Measurements from ENCODE around the gene SNRNP70. TPM values are rescaled to one million over a fixed set of nuclear protein-coding genes. Genes with fewer than 3 reads are reported as not detected.

SNRNP70 gene
- polyA plus RNA-seq, 3 donors: 27.4 to 360 (median 40.4) TPM

DNA sequence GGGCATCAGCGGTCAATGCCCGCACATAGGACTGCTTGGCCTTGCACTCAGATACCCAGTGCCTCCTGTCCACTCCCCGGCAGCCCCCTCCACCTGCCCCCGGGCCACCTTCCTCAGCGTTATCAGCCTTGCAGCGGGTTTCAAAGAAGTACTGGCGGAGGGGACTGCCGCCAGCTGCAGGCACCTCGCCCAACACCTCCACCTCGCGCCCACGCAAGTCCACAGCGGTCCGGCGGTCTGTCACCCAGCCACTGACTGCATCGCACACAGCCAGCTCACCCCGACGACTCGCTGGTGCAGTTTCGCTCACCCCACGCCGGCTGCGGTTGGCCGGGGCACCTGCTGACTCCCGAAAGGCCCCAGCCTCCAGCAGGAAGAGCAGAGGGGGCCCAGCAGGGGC lies 23.8 kb upstream of the SNRNP70 start:
- Histone ChIP-seq H3K4me3 (replicated peaks in 1 of 3; ENCODE audit: low read depth in 2 of 3, low read length in 3 of 3) (no peak overlapping the region), H3K4me1 (ENCODE audit: control insufficient read depth in 1 of 2, insufficient read depth in 2 of 2, low read length in 2 of 2) (peaks cover 16% of the 10 kb centered on the region in 2 donors), H3K27ac (ENCODE audit: low read depth in 1 of 2, low read length in 2 of 2) (no peak overlapping the region), H4K20me1 (ENCODE audit: insufficient read depth, low read length) (no peaks in the 10 kb centered on the region), H3K36me3 (replicated peaks in 1 of 2; ENCODE audit: control insufficient read depth in 1 of 2, insufficient read depth in 2 of 2, low read length in 2 of 2) (no peaks in the 10 kb centered on the region), H3K79me2 (ENCODE audit: insufficient read depth, low read length) (no peaks in the 10 kb centered on the region), H3K27me3 (ENCODE audit: control insufficient read depth in 2 of 2, insufficient read depth in 2 of 2, low read length in 2 of 2) (peaks cover 39 to 87% of the 10 kb centered on the region in 2 donors), H2AFZ (ENCODE audit: insufficient read depth, low read depth, low read length, poor library complexity, severe bottlenecking) (no peak overlapping the region), H3K9me3 (replicated peaks in 1 of 2; ENCODE audit: control insufficient read depth in 1 of 2, insufficient read depth in 1 of 2, low read length in 2 of 2) (peaks cover 0 to 9% of the 10 kb centered on the region in 2 donors), H3K9ac (ENCODE audit: insufficient read depth, low read length, poor library complexity, severe bottlenecking) (no peak overlapping the region), H3K4me2 (replicated peaks; ENCODE audit: extremely low read depth, low read length, poor library complexity, severe bottlenecking) (no peak overlapping the region)
- intact Hi-C loops (cut with micrococcal nuclease): no loop called here
- TF ChIP-seq, protein P1, sequence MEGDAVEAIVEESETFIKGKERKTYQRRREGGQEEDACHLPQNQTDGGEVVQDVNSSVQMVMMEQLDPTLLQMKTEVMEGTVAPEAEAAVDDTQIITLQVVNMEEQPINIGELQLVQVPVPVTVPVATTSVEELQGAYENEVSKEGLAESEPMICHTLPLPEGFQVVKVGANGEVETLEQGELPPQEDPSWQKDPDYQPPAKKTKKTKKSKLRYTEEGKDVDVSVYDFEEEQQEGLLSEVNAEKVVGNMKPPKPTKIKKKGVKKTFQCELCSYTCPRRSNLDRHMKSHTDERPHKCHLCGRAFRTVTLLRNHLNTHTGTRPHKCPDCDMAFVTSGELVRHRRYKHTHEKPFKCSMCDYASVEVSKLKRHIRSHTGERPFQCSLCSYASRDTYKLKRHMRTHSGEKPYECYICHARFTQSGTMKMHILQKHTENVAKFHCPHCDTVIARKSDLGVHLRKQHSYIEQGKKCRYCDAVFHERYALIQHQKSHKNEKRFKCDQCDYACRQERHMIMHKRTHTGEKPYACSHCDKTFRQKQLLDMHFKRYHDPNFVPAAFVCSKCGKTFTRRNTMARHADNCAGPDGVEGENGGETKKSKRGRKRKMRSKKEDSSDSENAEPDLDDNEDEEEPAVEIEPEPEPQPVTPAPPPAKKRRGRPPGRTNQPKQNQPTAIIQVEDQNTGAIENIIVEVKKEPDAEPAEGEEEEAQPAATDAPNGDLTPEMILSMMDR (IDR thresholded peaks at IDR 0.05): no peak
- H3K27ac Mint-ChIP-seq: no peak overlapping the region
- WGBS (ENCODE audit: insufficient coverage): 49% methylated on average over 18 of the region's 25 CpGs
- peaks cover 2 to 35% (median 22%) of the 10 kb centered on the region in 7 donors for H3K9me3 Mint-ChIP-seq
- peaks cover 19% of the 10 kb centered on the region for H3K4me1 Mint-ChIP-seq
- H3K36me3 Mint-ChIP-seq: peaks cover 4 to 8% of the 10 kb centered on the region in 2 donors
- DNase-seq: no peak
- H3K4me3 Mint-ChIP-seq: peak overlapping the region in 1 of 2 donors; percentile 57
- H3K27me3 Mint-ChIP-seq (ENCODE audit: low read depth in 3 of 3): peaks cover 87 to 96% (median 90%) of the 10 kb centered on the region in 3 donors

DNA sequence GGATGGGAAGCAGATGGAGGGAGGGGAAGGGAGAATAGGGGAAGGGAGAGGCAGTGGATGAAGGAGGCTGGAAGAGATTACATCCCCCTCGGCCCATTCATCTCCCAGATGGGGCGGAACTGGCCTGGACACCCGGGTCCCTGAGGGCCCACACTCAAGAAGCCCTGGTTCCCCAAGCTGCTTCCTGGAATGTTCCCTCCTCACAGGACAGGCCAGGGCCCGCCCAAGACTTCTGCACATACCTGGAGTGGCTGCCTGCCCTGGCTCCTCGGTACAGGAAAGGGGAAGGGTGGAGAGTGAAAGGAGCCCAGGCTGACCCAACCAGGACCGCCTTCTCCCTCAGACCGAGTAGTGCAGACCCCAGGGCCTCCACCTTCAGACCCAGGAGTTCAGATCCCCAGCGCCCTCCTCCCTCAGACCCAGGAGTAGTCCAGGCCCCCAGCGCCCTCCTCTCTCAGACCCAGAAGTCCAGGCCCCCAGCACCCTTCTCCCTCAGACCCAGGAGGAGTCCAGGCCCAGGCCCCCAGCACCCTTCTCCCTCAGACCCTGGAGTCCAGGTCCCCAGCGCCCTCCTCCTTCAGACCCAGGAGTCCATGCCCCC lies 21.1 kb upstream of the SNRNP70 start:
- no peak for DNase-seq
- Histone ChIP-seq H3K9me3 (replicated peaks in 1 of 2; ENCODE audit: control insufficient read depth in 1 of 2, insufficient read depth in 1 of 2, low read length in 2 of 2) (no peaks in the 10 kb centered on the region), H3K27me3 (ENCODE audit: control insufficient read depth in 2 of 2, insufficient read depth in 2 of 2, low read length in 2 of 2) (peaks cover 30 to 79% of the 10 kb centered on the region in 2 donors), H3K4me2 (replicated peaks; ENCODE audit: extremely low read depth, low read length, poor library complexity, severe bottlenecking) (no peak overlapping the region), H3K4me1 (ENCODE audit: control insufficient read depth in 1 of 2, insufficient read depth in 2 of 2, low read length in 2 of 2) (no peaks in the 10 kb centered on the region), H2AFZ (ENCODE audit: insufficient read depth, low read depth, low read length, poor library complexity, severe bottlenecking) (no peak overlapping the region), H3K27ac (ENCODE audit: low read depth in 1 of 2, low read length in 2 of 2) (no peak overlapping the region), H3K79me2 (ENCODE audit: insufficient read depth, low read length) (no peaks in the 10 kb centered on the region), H4K20me1 (ENCODE audit: insufficient read depth, low read length) (no peaks in the 10 kb centered on the region), H3K4me3 (replicated peaks in 1 of 3; ENCODE audit: low read depth in 2 of 3, low read length in 3 of 3) (no peak overlapping the region), H3K9ac (ENCODE audit: insufficient read depth, low read length, poor library complexity, severe bottlenecking) (no peak overlapping the region), H3K36me3 (replicated peaks in 1 of 2; ENCODE audit: control insufficient read depth in 1 of 2, insufficient read depth in 2 of 2, low read length in 2 of 2) (no peaks in the 10 kb centered on the region)
- Mint-ChIP-seq H3K9me3 (peaks cover 2 to 15% (median 6%) of the 10 kb centered on the region in 7 donors), H3K4me1 (no peaks in the 10 kb centered on the region), H3K27ac (no peak overlapping the region), H3K4me3 (peak overlapping the region in 1 of 2 donors; percentile 57), H3K36me3 (no peaks in the 10 kb centered on the region), H3K27me3 (ENCODE audit: low read depth in 3 of 3) (peaks cover 79 to 94% (median 83%) of the 10 kb centered on the region in 3 donors)
- TF ChIP-seq, protein P1 (IDR thresholded peaks at IDR 0.05): no peak
- intact Hi-C loops (cut with micrococcal nuclease): no loop called here
- WGBS (ENCODE audit: insufficient coverage): 73% methylated on average over 8 of the region's 10 CpGs

All from CD14-positive monocyte (primary cell).